ENCODE results near the gene CEACAM1. TPM values are rescaled to one million over a fixed set of nuclear protein-coding genes. Genes with fewer than 3 reads are reported as not detected.
A peak's percentile ranks its signal among the peaks of the same experiment; 100 is the strongest.

The CEACAM1 gene
- total RNA-seq, 2 experiments from 2014 or later = 38.2 to 43.0 TPM

- ChIA-PET POLR2A (no interaction called here), CTCF (interaction anchor here (0.6 to 1.6 kb wide), 2 partner anchors 25 to 37 kb away, joined by 3 read pairs; no protein-coding TSS in a partner anchor)
- peaks cover 30% of the 10 kb centered on the region for H3K4me1 Mint-ChIP-seq
- H3K27ac Mint-ChIP-seq = no peak overlapping the region
- H3K9me3 Mint-ChIP-seq = no peaks in the 10 kb centered on the region
- H3K27me3 Mint-ChIP-seq = peaks cover 3% of the 10 kb centered on the region
- DNase-seq = no peak
- peaks cover 2% of the 10 kb centered on the region for H3K36me3 Mint-ChIP-seq (ENCODE audit: low read depth)
- H3K4me3 Mint-ChIP-seq = no peak overlapping the region
Measured at GRCh38 chr19:42477933-42478332, 50.3 kb downstream of the CEACAM1 start.

DNA sequence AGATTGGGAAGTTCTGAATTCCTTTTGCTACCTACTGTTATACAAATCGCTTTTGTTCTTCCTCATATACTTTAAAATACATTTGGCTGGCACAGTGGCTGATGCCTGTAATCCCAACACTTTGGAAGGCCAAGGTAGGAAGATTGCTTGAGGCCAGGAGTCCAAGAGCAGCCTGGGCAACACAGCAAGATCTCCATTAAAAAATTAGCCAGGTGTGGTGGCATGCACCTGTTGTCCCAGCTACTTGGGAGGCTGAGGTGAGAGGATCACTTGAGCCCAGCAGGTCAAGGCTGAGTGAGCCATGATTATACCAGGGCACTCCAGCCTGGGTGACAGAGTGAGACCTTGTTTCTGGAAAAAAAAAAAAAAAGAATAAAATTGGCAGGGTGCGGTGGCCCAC, 51.2 kb downstream of the CEACAM1 start:
- ChIA-PET POLR2A (no interaction called here), CTCF (interaction anchor here (1.6 kb wide), 1 partner anchor 38 kb away, joined by 3 read pairs; no protein-coding TSS in a partner anchor)
- H3K9me3 Mint-ChIP-seq = no peaks in the 10 kb centered on the region
- no peak overlapping the region for H3K4me3 Mint-ChIP-seq
- H3K4me1 Mint-ChIP-seq = peaks cover 30% of the 10 kb centered on the region
- no peak overlapping the region for H3K27ac Mint-ChIP-seq
- DNase-seq = no peak
- H3K27me3 Mint-ChIP-seq = peaks cover 3% of the 10 kb centered on the region
- H3K36me3 Mint-ChIP-seq (ENCODE audit: low read depth) = peaks cover 2% of the 10 kb centered on the region

- H3K27ac Mint-ChIP-seq = no peak overlapping the region
- H3K9me3 Mint-ChIP-seq = no peaks in the 10 kb centered on the region
- ChIA-PET POLR2A (interaction anchor here (1.2 to 1.6 kb wide), 2 partner anchors 9 to 26 kb away, joined by 3 to 4 read pairs; no protein-coding TSS in a partner anchor), CTCF (interaction anchor here (1.1 kb wide), 1 partner anchor 35 kb away, joined by 4 read pairs; no protein-coding TSS in a partner anchor)
- peaks cover 16% of the 10 kb centered on the region for H3K4me1 Mint-ChIP-seq
- no peak overlapping the region for H3K4me3 Mint-ChIP-seq
- peaks cover 3% of the 10 kb centered on the region for H3K27me3 Mint-ChIP-seq
- peaks cover 2% of the 10 kb centered on the region for H3K36me3 Mint-ChIP-seq (ENCODE audit: low read depth)
- no peak for DNase-seq
Measured at GRCh38 chr19:42475366-42475765, 52.9 kb downstream of the CEACAM1 start.

DNA sequence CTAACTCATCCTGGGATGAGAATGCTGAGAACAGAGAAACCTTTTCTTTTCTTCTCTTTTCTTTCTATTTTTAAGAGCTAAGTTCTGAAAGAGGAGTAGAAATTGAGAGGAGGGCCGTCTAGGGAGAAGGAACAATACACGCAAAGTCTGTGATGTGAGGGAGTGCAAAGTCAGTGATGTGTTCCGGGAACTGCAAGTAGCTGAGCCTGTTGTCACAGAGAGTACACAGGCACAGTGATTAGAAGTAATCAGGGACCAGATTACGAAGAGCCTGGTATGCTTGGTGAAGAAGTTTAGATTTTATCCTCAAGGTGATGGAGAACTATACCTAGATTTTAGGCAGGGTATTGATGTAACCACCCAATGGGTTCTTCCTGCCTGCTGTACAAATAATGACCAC, 53.5 kb downstream of the CEACAM1 start:
- DNase-seq = no peak
- Mint-ChIP-seq H3K4me1 (peaks cover 13% of the 10 kb centered on the region), H3K27ac (no peak overlapping the region), H3K36me3 (ENCODE audit: low read depth) (peaks cover 2% of the 10 kb centered on the region), H3K27me3 (peaks cover 3% of the 10 kb centered on the region), H3K4me3 (no peak overlapping the region), H3K9me3 (no peaks in the 10 kb centered on the region)
- POLR2A ChIA-PET = interaction anchor here (1.2 to 1.6 kb wide), 3 partner anchors 8 to 34 kb away, joined by 3 to 4 read pairs (median 4); no protein-coding TSS in a partner anchor
- CTCF ChIA-PET = interaction anchor here (1.1 to 3.0 kb wide), 4 partner anchors 34 to 440 kb away, joined by 4 to 11 read pairs (median 6); partner anchors contain the start of gene CEACAM1

GRCh38 chr19:42473686-42474085, 54.6 kb downstream of the CEACAM1 start:
- no peak overlapping the region for H3K4me3 Mint-ChIP-seq
- H3K27me3 Mint-ChIP-seq = peaks cover 3% of the 10 kb centered on the region
- H3K36me3 Mint-ChIP-seq (ENCODE audit: low read depth) = peaks cover 2% of the 10 kb centered on the region
- no peaks in the 10 kb centered on the region for H3K9me3 Mint-ChIP-seq
- no peak overlapping the region for H3K27ac Mint-ChIP-seq
- DNase-seq = no peak
- ChIA-PET POLR2A (interaction anchor here (0.6 to 1.6 kb wide), 2 partner anchors 8 to 33 kb away, joined by 3 to 4 read pairs; no protein-coding TSS in a partner anchor), CTCF (interaction anchor here (0.9 to 3.0 kb wide), 4 partner anchors 24 to 439 kb away, joined by 3 to 11 read pairs (median 6); partner anchors contain the start of gene CEACAM1)
- peaks cover 12% of the 10 kb centered on the region for H3K4me1 Mint-ChIP-seq

DNA sequence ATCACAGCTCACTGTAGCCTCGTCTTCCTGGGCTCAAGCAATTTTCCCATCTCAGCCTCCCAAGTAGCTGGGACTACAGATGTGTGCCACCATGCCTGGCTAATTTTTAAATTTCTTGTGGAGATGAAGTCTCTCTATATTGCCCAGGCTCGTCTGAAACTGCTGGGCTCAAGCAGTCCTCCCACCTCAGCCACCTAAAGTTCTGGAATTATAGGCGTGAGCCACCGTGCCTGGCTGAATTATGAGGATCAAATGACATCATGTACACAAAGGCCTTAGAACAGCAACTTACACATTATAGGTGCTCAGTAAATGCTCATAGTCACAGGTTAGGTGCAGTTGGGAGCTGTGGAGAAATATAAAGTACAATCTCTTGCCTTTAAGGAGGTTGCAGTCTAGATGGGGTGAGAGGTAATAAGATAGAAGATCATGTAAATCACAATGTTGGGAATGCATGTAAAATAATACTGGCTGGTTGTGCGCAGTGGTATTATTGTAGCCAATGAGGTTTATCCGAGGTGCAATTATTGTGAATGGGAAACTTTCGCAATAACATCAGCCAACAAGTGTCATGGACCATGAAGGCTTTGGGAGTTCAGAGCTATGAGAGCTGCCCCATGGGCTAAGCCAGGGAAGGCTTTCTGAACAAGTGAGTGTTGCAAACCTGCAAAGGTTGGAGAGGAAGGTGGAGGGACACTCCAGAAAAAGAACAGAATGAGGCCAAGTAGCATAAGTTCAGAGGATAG, 55.7 kb downstream of the CEACAM1 start:
- no peaks in the 10 kb centered on the region for H3K36me3 Mint-ChIP-seq (ENCODE audit: low read depth)
- no peak for DNase-seq
- POLR2A ChIA-PET = no interaction called here
- peaks cover 19% of the 10 kb centered on the region for H3K4me1 Mint-ChIP-seq
- H3K27ac Mint-ChIP-seq = no peak overlapping the region
- H3K9me3 Mint-ChIP-seq = no peaks in the 10 kb centered on the region
- peaks cover 3% of the 10 kb centered on the region for H3K27me3 Mint-ChIP-seq
- CTCF ChIA-PET = interaction anchor here (1.1 to 3.0 kb wide), 3 partner anchors 34 to 125 kb away, joined by 3 to 11 read pairs (median 7); partner anchors contain the start of gene CEACAM1
- H3K4me3 Mint-ChIP-seq = no peak overlapping the region

DNA sequence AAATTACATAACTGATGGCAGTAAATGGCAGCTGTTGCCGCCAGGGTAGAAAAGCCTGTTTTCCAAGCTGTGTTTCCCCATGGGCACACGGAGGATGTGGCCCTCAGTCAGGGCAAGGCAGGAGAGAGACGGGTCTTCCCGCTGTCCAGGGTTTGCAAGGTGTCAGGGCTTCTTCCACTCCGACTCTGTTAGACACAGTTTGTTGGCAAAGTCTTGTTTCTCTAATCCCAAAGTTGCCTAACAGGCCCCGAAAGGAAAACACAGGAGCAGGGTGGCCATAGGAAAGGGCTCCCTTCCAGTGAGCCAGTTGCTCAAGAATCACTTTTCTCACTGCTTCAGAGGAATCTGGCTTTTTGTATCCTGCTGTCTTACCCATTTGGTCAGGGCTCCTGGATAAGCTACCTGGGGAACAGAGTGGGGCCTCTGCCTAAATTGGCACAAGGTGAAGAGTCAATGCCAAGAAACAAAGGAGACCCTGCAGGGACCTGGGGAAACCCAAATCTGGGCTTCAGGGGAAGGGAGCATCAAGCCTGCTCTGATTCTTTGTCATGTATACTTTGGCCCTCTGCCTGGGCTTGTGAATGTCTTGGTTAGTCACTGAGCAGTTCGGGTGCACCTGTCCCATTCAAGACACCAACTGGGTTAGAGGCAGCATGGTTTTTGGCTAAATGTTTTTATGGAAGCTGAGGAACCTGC, 56.6 kb downstream of the CEACAM1 start:
- Mint-ChIP-seq H3K27ac (no peak overlapping the region), H3K9me3 (no peaks in the 10 kb centered on the region), H3K4me1 (peaks cover 27% of the 10 kb centered on the region), H3K36me3 (ENCODE audit: low read depth) (no peaks in the 10 kb centered on the region), H3K4me3 (no peak overlapping the region), H3K27me3 (peaks cover 3% of the 10 kb centered on the region)
- no peak for DNase-seq
- POLR2A ChIA-PET = interaction anchor here (1.7 kb wide), 1 partner anchor 21 kb away, joined by 4 read pairs; no protein-coding TSS in a partner anchor
- CTCF ChIA-PET = interaction anchor here (1.1 to 3.0 kb wide), 4 partner anchors 21 to 126 kb away, joined by 3 to 11 read pairs (median 7); partner anchors contain the start of gene CEACAM1

DNA sequence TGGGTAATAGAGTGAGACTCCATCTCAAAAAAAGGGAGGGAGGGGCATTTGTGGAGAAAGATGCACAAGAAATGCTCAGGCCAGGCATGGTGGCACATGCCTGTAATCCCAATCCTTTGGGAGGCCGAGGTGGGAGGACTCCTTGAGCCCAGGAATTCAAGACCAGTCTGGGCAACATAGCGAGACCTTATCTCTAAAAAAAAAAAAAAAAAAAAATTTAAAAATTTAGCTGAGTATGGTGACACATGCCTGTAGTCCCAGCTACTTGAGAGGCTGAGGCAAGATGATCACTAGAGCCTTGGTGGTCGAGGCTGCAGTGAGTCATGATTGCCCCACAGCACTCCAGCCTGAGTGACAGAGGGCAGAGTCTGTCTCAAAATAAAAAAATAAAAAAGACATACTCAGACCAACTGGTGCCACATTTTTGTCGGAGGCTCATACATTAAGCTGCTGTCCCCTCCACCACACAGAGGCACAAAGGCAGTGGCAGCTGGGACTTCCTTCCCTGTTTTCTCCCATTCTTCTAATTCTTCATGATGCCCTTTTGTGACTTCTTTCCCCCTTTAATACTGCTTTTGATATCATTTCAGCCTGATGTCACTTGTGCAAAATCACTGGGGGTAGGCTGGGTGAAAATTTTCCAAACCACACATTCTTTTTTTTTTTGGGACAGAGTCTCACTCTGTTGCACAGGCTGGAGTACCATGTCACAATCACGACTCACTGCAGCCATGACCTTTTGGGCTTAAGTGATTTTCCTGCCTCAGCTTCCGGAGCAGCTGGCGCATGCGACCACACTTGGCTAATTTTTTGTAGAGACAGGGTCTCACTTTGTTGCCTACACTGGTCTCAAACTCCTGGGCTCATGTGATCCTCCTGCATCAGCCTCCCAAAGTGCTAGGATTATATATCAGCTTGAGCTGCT, 58.7 kb downstream of the CEACAM1 start:
- H3K9me3 Mint-ChIP-seq = no peaks in the 10 kb centered on the region
- H3K27ac Mint-ChIP-seq = no peak overlapping the region
- ChIA-PET POLR2A (interaction anchor here (0.6 to 1.0 kb wide), 4 partner anchors 13 to 58 kb away, joined by 3 to 4 read pairs (median 3); partner anchors contain the start of gene CEACAM1), CTCF (interaction anchor here (2.2 kb wide), 1 partner anchor 59 kb away, joined by 7 read pairs; the partner anchor contains the start of gene CEACAM1)
- no peak overlapping the region for H3K4me3 Mint-ChIP-seq
- H3K27me3 Mint-ChIP-seq = no peaks in the 10 kb centered on the region
- H3K4me1 Mint-ChIP-seq = peaks cover 33% of the 10 kb centered on the region
- H3K36me3 Mint-ChIP-seq (ENCODE audit: low read depth) = no peaks in the 10 kb centered on the region
- DNase-seq = peak; percentile 26

- CTCF ChIA-PET = interaction anchor here (2.2 kb wide), 1 partner anchor 60 kb away, joined by 7 read pairs; the partner anchor contains the start of gene CEACAM1
- POLR2A ChIA-PET = no interaction called here
- Mint-ChIP-seq H3K9me3 (no peaks in the 10 kb centered on the region), H3K36me3 (ENCODE audit: low read depth) (no peaks in the 10 kb centered on the region), H3K27ac (peak overlapping the region; percentile 64), H3K4me3 (no peak overlapping the region), H3K27me3 (no peaks in the 10 kb centered on the region), H3K4me1 (peaks cover 33% of the 10 kb centered on the region)
- no peak for DNase-seq
Measured at GRCh38 chr19:42468273-42468796, 59.9 kb downstream of the CEACAM1 start.

- H3K4me3 Mint-ChIP-seq = no peak overlapping the region
- no peaks in the 10 kb centered on the region for H3K27me3 Mint-ChIP-seq
- no peaks in the 10 kb centered on the region for H3K9me3 Mint-ChIP-seq
- POLR2A ChIA-PET = interaction anchor here (0.7 to 2.0 kb wide), 7 partner anchors 8 to 61 kb away, joined by 3 to 9 read pairs (median 4); partner anchors contain the start of gene CEACAM1
- no peaks in the 10 kb centered on the region for H3K36me3 Mint-ChIP-seq (ENCODE audit: low read depth)
- H3K4me1 Mint-ChIP-seq = peaks cover 33% of the 10 kb centered on the region
- no peak for DNase-seq
- H3K27ac Mint-ChIP-seq = peak overlapping the region; percentile 63
- CTCF ChIA-PET = interaction anchor here (0.6 to 2.2 kb wide), 7 partner anchors 12 to 155 kb away, joined by 3 to 9 read pairs (median 5); partner anchors contain the start of gene CEACAM1
Measured at GRCh38 chr19:42467183-42467760, 61.0 kb downstream of the CEACAM1 start.

- Mint-ChIP-seq H3K9me3 (no peaks in the 10 kb centered on the region), H3K27me3 (no peaks in the 10 kb centered on the region), H3K4me3 (no peak overlapping the region), H3K4me1 (peaks cover 33% of the 10 kb centered on the region), H3K36me3 (ENCODE audit: low read depth) (no peaks in the 10 kb centered on the region), H3K27ac (peak overlapping the region; percentile 63)
- ChIA-PET POLR2A (interaction anchor here (0.7 to 2.0 kb wide), 7 partner anchors 8 to 62 kb away, joined by 3 to 9 read pairs (median 4); partner anchors contain the start of gene CEACAM1), CTCF (interaction anchor here (0.5 to 2.2 kb wide), 9 partner anchors 11 to 432 kb away, joined by 3 to 9 read pairs (median 4); partner anchors contain the start of gene CEACAM1)
- no peak for DNase-seq
Measured at GRCh38 chr19:42466521-42467182, 61.6 kb downstream of the CEACAM1 start.
